T-cell (primary cell): ENCODE measurements around the gene DR1. TPM values are rescaled to one million over a fixed set of nuclear protein-coding genes. Genes with fewer than 3 reads are reported as not detected.

Experiments used
- ATAC-seq, 4 experiments: fragments of 200-7000 bp in 3 of 4; fragments of 150-1000 bp in 1 of 4; cut with Tn5 transposase; replicated peaks in 1 of 4; 1 replicate in 3 of 4; 2 replicates in 1 of 4; pipeline ENCODE4 v1.10.0; 2021; ENCODE audit warnings: moderate library complexity in 3 of 4, mild to moderate bottlenecking in 2 of 4, moderate number of reproducible peaks in 1 of 4
- CTCF ChIA-PET, 2 donors: fragments of 300-600 bp; sonication (Branson Sonifier 250); formaldehyde crosslinking; loops; one replicate each; lab custom pipeline; 2022; ENCODE audit warnings: antibody characterized with exemption in 2 of 2; lab: Charles Lee
- POLR2A ChIA-PET, 2 donors: fragments of 300-600 bp; sonication (Branson Sonifier 250); formaldehyde crosslinking; loops; one replicate each; lab custom pipeline; 2022; ENCODE audit warnings: antibody characterized with exemption in 2 of 2; lab: Charles Lee
- DNase-seq, 35 experiments: peaks; one replicate each; pipeline versions ENCODE4 v3.0.0 to v3.0.0-alpha.2; 2013 to 2023
- H3K27ac ChIP-seq: one replicate; pipeline ENCODE4 v1.5.1; 2013; ENCODE audit warnings: low read length
- H3K27me3 ChIP-seq, 2 experiments: replicated peaks in 1 of 2; 1 replicate in 1 of 2; 2 replicates in 1 of 2; pipeline versions ENCODE4 v1.6.1 to v1.7.0; 2013; ENCODE audit warnings: low read length in 1 of 2, mixed read lengths in 1 of 2; ENCODE audit not compliant: control insufficient read depth in 2 of 2, insufficient read depth in 2 of 2; ENCODE audit errors: extremely low read depth in 1 of 2
- H3K36me3 ChIP-seq, 2 donors: 1 replicate in 1 of 2; 2 replicates in 1 of 2; pipeline versions ENCODE4 v1.6.1 to v1.7.0; 2013; ENCODE audit warnings: low read length in 1 of 2; ENCODE audit not compliant: control insufficient read depth in 2 of 2, insufficient read depth in 1 of 2; ENCODE audit errors: extremely low read depth in 1 of 2
- H3K4me1 ChIP-seq, 2 experiments: 1 replicate in 1 of 2; 2 replicates in 1 of 2; pipeline versions ENCODE4 v1.6.1 to v1.7.0; 2013; ENCODE audit warnings: low read length in 2 of 2, mixed read lengths in 1 of 2; ENCODE audit not compliant: insufficient read depth in 2 of 2, control insufficient read depth in 1 of 2; ENCODE audit errors: extremely low read depth in 1 of 2
- H3K4me3 ChIP-seq, 2 donors: 1 replicate in 1 of 2; 2 replicates in 1 of 2; pipeline versions ENCODE4 v1.5.1 to v1.7.0; 2013; ENCODE audit warnings: mild to moderate bottlenecking in 2 of 2, low read length in 1 of 2, moderate library complexity in 1 of 2; ENCODE audit not compliant: control insufficient read depth in 1 of 2; ENCODE audit errors: extremely low read depth in 1 of 2
- H3K9me3 ChIP-seq: 2 replicates; pipeline ENCODE4 v1.7.0; 2013
- H3K27ac Mint-ChIP-seq, 2 donors: one replicate each; pipeline ENCODE4 v1.8.0; 2020 to 2021; ENCODE audit warnings: mild to moderate bottlenecking in 2 of 2, mixed read lengths in 2 of 2
- H3K27me3 Mint-ChIP-seq, 2 donors: one replicate each; pipeline ENCODE4 v1.8.0; 2021 to 2022; ENCODE audit warnings: mixed read lengths in 2 of 2
- H3K36me3 Mint-ChIP-seq: one replicate; pipeline ENCODE4 v1.8.0; 2021; ENCODE audit warnings: mixed read lengths
- H3K4me1 Mint-ChIP-seq, 3 donors: one replicate each; pipeline ENCODE4 v1.8.0; 2020 to 2022; ENCODE audit warnings: mixed read lengths in 3 of 3, mild to moderate bottlenecking in 1 of 3
- H3K4me3 Mint-ChIP-seq, 3 donors: one replicate each; pipeline ENCODE4 v1.8.0; 2020 to 2022; ENCODE audit warnings: mild to moderate bottlenecking in 3 of 3, mixed read lengths in 3 of 3, moderate library complexity in 3 of 3
- H3K9me3 Mint-ChIP-seq, 3 donors: one replicate each; pipeline ENCODE4 v1.8.0; 2020 to 2022; ENCODE audit warnings: mixed read lengths in 3 of 3
- WGBS: methylation state at CpG from one replicate; pipeline ENCODE4 v1.1.5; 2013; ENCODE audit warnings: missing lambda C conversion rate; ENCODE audit not compliant: insufficient coverage; 5-methylcytosine and 5-hydroxymethylcytosine counted together
- total RNA-seq, 35 experiments: library from RNA in 6 of 35; stranded (reverse) in 6 of 35; fragments of 120-200 nt in 1 of 35; gene quantifications; one replicate each; pipeline versions ENCODE4 v1.2.1 to v1.2.4 and lab custom pipeline; 2013 to 2026

DR1 gene
- total RNA-seq (10 to 100 TPM; 58.8 to 72.3 (median 65.1) TPM), total RNA-seq (lab: John Stamatoyannopoulos, UW) (101 to 308 (median 138) reads per million in 29 experiments)
- 75.0 TPM for total RNA-seq (2013)

GRCh38 chr1:93345633-93346420, at the start of gene DR1:
DR1 (plus strand) TSS chr1:93345907; CDS start chr1:93346646, 739 bp downstream.
- H3K27me3 Mint-ChIP-seq = no peaks in the 10 kb centered on the region
- peak; percentile 75 to 93 (median 85) for DNase-seq
- H3K4me3 Mint-ChIP-seq = peak within 1 kb of the TSS; percentile 94 to 98 (median 97)
- WGBS = under 1% methylated on average over 74 of the region's 80 CpGs
- Histone ChIP-seq H3K27ac (peak within 1 kb of the TSS; percentile 82), H3K4me3 (peak within 1 kb of the TSS; percentile 82 to 99), H3K9me3 (no peaks in the 10 kb centered on the region), H3K27me3 (no peaks in the 10 kb centered on the region), H3K36me3 (no peaks in the 10 kb centered on the region), H3K4me1 (peaks cover 7 to 39% of the 10 kb centered on the region in 2 experiments)
- H3K9me3 Mint-ChIP-seq = no peaks in the 10 kb centered on the region
- ChIA-PET POLR2A (interaction anchor here (0.6 to 1.1 kb wide), 5 partner anchors 10 to 533 kb away, joined by 3 to 5 read pairs (median 3); partner anchors contain the start of gene DNTTIP2 (in 1 of the 2)), CTCF (interaction anchor here (0.6 to 1.7 kb wide), 14 partner anchors 9 to 514 kb away, joined by 3 to 33 read pairs (median 4); partner anchors contain the start of gene RPL5 (in 1 of the 2))
- ATAC-seq = peak; percentile 84 to 87 (median 86)
- peak within 1 kb of the TSS; percentile 94 to 96 for H3K27ac Mint-ChIP-seq
- peaks cover 9% of the 10 kb centered on the region for H3K36me3 Mint-ChIP-seq
- H3K4me1 Mint-ChIP-seq = peaks cover 40 to 43% (median 41%) of the 10 kb centered on the region in 3 donors

GRCh38 chr1:93296555-93297154, 49.1 kb upstream of the DR1 start:
- Histone ChIP-seq H3K9me3 (no peaks in the 10 kb centered on the region), H3K27me3 (no peaks in the 10 kb centered on the region), H3K4me1 (peaks cover 0 to 2% of the 10 kb centered on the region in 2 experiments), H3K27ac (no peak overlapping the region), H3K36me3 (no peaks in the 10 kb centered on the region), H3K4me3 (no peak overlapping the region)
- Mint-ChIP-seq H3K9me3 (no peaks in the 10 kb centered on the region), H3K4me1 (peaks cover 0 to 9% (median 2%) of the 10 kb centered on the region in 3 donors), H3K27me3 (no peaks in the 10 kb centered on the region), H3K4me3 (no peak overlapping the region), H3K36me3 (peaks cover 29% of the 10 kb centered on the region), H3K27ac (no peak overlapping the region)
- ATAC-seq = no peak
- no peak for DNase-seq
- WGBS = no CpG with 5 or more reads among the region's 3 CpGs
- CTCF ChIA-PET = interaction anchor here in 1 of 2 donors (0.6 kb wide), 1 partner anchor 7 kb away, joined by 3 read pairs; no protein-coding TSS in a partner anchor
- POLR2A ChIA-PET = interaction anchor here in 1 of 2 donors (0.6 kb wide), 2 partner anchors 194 to 1004 kb away, joined by 3 read pairs; no protein-coding TSS in a partner anchor

- ChIA-PET POLR2A (interaction anchor here in 1 of 2 donors (0.5 to 0.6 kb wide), 2 partner anchors 241 to 263 kb away, joined by 3 to 4 read pairs; no protein-coding TSS in a partner anchor), CTCF (interaction anchor here (0.6 kb wide), 2 partner anchors 1033 to 1104 kb away, joined by 3 read pairs; no protein-coding TSS in a partner anchor)
- Histone ChIP-seq H3K27ac (no peak overlapping the region), H3K9me3 (no peaks in the 10 kb centered on the region), H3K4me3 (no peak overlapping the region), H3K36me3 (no peaks in the 10 kb centered on the region), H3K4me1 (peaks cover 0 to 2% of the 10 kb centered on the region in 2 experiments), H3K27me3 (no peaks in the 10 kb centered on the region)
- no CpG with 5 or more reads among the region's 1 CpG for WGBS
- Mint-ChIP-seq H3K27ac (no peak overlapping the region), H3K36me3 (peaks cover 19% of the 10 kb centered on the region), H3K27me3 (no peaks in the 10 kb centered on the region), H3K4me3 (no peak overlapping the region), H3K9me3 (no peaks in the 10 kb centered on the region), H3K4me1 (no peaks in the 10 kb centered on the region)
- no peak for ATAC-seq
- DNase-seq = no peak
Measured at GRCh38 chr1:93301131-93301530, 44.6 kb upstream of the DR1 start.

DNA sequence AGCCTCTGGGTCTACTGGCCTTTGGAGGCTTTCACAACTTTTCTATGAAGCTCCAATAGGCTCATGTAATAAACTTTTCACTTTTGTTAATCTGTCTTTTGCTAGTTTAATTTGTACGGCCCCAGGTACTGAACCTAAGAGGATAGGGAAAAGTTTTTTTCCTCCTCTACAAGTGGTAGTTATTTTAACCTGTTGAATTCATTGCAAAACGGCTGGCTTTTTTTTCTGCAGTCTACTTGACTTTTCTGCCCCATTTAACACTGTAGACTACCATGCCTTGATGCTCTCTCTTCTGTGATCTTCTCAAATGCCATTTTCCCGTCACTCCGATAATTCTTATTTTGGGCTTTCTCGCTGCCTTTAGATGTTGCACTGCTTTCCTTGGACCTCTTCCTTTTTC, 43.6 kb upstream of the DR1 start:
- peaks cover 15% of the 10 kb centered on the region for H3K36me3 Mint-ChIP-seq
- Histone ChIP-seq H3K27ac (no peak overlapping the region), H3K4me1 (no peaks in the 10 kb centered on the region), H3K27me3 (no peaks in the 10 kb centered on the region), H3K9me3 (no peaks in the 10 kb centered on the region), H3K36me3 (no peaks in the 10 kb centered on the region), H3K4me3 (no peak overlapping the region)
- 100% methylated on average over 3 of the region's 5 CpGs for WGBS
- CTCF ChIA-PET = interaction anchor here (0.6 to 0.7 kb wide), 3 partner anchors 14 to 585 kb away, joined by 3 to 6 read pairs (median 3); no protein-coding TSS in a partner anchor
- H3K27ac Mint-ChIP-seq = no peak overlapping the region
- no peak for ATAC-seq
- H3K27me3 Mint-ChIP-seq = no peaks in the 10 kb centered on the region
- no peak overlapping the region for H3K4me3 Mint-ChIP-seq
- no peak for DNase-seq
- H3K9me3 Mint-ChIP-seq = no peaks in the 10 kb centered on the region
- POLR2A ChIA-PET = interaction anchor here (0.5 to 0.6 kb wide), 2 partner anchors 171 to 1806 kb away, joined by 3 to 12 read pairs; no protein-coding TSS in a partner anchor
- H3K4me1 Mint-ChIP-seq = no peaks in the 10 kb centered on the region

DNA sequence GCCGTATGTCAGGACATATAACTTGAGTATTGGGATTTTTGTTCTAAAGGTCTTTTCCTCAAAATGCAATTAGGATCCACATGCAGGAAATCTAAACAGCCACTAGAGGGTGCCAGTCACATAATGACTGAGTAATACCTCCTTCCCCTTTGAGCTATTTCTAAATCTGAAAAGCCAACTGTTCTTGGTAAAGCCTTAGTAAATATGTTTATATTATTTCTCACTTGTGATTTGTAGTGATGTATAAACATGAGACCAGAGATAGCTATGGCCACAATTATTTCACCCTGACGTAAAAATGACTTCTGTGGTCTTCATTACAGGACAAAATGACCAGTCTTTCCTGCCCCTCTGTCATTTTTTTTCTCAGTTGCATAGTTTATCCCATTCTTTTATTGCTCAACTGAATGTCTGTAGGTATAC, 41.0 kb upstream of the DR1 start:
- Mint-ChIP-seq H3K36me3 (peaks cover 14% of the 10 kb centered on the region), H3K4me3 (no peak overlapping the region)

GRCh38 chr1:93306920-93307319, 38.8 kb upstream of the DR1 start:
- Mint-ChIP-seq H3K36me3 (peaks cover 18% of the 10 kb centered on the region), H3K4me3 (no peak overlapping the region), H3K27me3 (no peaks in the 10 kb centered on the region), H3K4me1 (no peaks in the 10 kb centered on the region), H3K27ac (no peak overlapping the region), H3K9me3 (no peaks in the 10 kb centered on the region)
- no peak overlapping the region for H3K27ac ChIP-seq
- no peak overlapping the region for H3K4me3 ChIP-seq
- ChIA-PET CTCF (no interaction called here), POLR2A (no interaction called here)
- peaks cover 0 to 2% of the 10 kb centered on the region in 2 donors for H3K36me3 ChIP-seq
- H3K4me1 ChIP-seq = no peaks in the 10 kb centered on the region
- no peaks in the 10 kb centered on the region for H3K27me3 ChIP-seq
- ATAC-seq (no peak), DNase-seq (no peak)
- no peaks in the 10 kb centered on the region for H3K9me3 ChIP-seq

More for the DNA sequence above, 41.0 kb upstream of the DR1 start:
- no peaks in the 10 kb centered on the region for H3K4me1 ChIP-seq
- no peaks in the 10 kb centered on the region for H3K4me1 Mint-ChIP-seq
- H3K27me3 ChIP-seq = no peaks in the 10 kb centered on the region
- DNase-seq (peak in 29 of 35 experiments; percentile 3 to 80 (median 28)), ATAC-seq (peak in 3 of 4 experiments; percentile 40 to 49 (median 45))
- POLR2A ChIA-PET = interaction anchor here (0.6 to 0.8 kb wide), 2 partner anchors 14 to 40 kb away, joined by 3 to 4 read pairs; no protein-coding TSS in a partner anchor
- no peaks in the 10 kb centered on the region for H3K9me3 ChIP-seq
- H3K36me3 ChIP-seq = no peaks in the 10 kb centered on the region
- H3K27me3 Mint-ChIP-seq = no peaks in the 10 kb centered on the region
- H3K27ac Mint-ChIP-seq = no peak overlapping the region
- H3K4me3 ChIP-seq = no peak overlapping the region
- no peaks in the 10 kb centered on the region for H3K9me3 Mint-ChIP-seq
- no CpG with 5 or more reads among the region's 2 CpGs for WGBS
- H3K27ac ChIP-seq = no peak overlapping the region
- CTCF ChIA-PET = interaction anchor here (0.5 to 2.1 kb wide), 53 partner anchors 9 to 768 kb away, joined by 3 to 33 read pairs (median 4); partner anchors contain the start of genes DR1 (in 1 of the 2), GCLM (in 1 of the 2) and MTF2 (in 1 of the 2)
